ENCODE data around the gene AP1M1.

AP1M1 gene

GRCh38 chr19:16208847-16209665 lies 11.3 kb downstream of the AP1M1 start:
- no peak for DNase-seq

GRCh38 chr19:16210168-16210567 lies 12.5 kb downstream of the AP1M1 start:
- no peak for DNase-seq

GRCh38 chr19:16213076-16213475 lies 15.4 kb downstream of the AP1M1 start:
- DNase-seq, result no peak

GRCh38 chr19:16216744-16217670 lies 19.3 kb downstream of the AP1M1 start:
- no peak for DNase-seq

- no peak for DNase-seq
Observed at GRCh38 chr19:16217716-16218451, 20.2 kb downstream of the AP1M1 start.

- DNase-seq, result no peak
Observed at GRCh38 chr19:16218851-16219250, 21.1 kb downstream of the AP1M1 start.

- no peak for DNase-seq
Observed at GRCh38 chr19:16222806-16223205, 25.1 kb downstream of the AP1M1 start.

GRCh38 chr19:16223746-16224145 lies 26.0 kb downstream of the AP1M1 start:
- DNase-seq, result no peak

GRCh38 chr19:16224293-16225045 lies 26.8 kb downstream of the AP1M1 start:
- DNase-seq, result no peak

- DNase-seq, result no peak
Observed at GRCh38 chr19:16225279-16226183, 27.8 kb downstream of the AP1M1 start.

GRCh38 chr19:16226184-16226591 lies 28.5 kb downstream of the AP1M1 start:
- no peak for DNase-seq

GRCh38 chr19:16226878-16227836 lies 29.4 kb downstream of the AP1M1 start:
- DNase-seq, result no peak

- DNase-seq, result no peak
Observed at GRCh38 chr19:16227837-16228636, 30.3 kb downstream of the AP1M1 start.

- DNase-seq, result no peak
Observed at GRCh38 chr19:16228637-16229321, 31.1 kb downstream of the AP1M1 start.

GRCh38 chr19:16229322-16229641 lies 31.6 kb downstream of the AP1M1 start:
- no peak for DNase-seq

- DNase-seq, result no peak
Observed at GRCh38 chr19:16232127-16232526, 34.4 kb downstream of the AP1M1 start.

GRCh38 chr19:16232568-16232967 lies 34.9 kb downstream of the AP1M1 start:
- no peak for DNase-seq

- no peak for DNase-seq
Observed at GRCh38 chr19:16233081-16233776, 35.5 kb downstream of the AP1M1 start.

Data from stimulated activated CD4-positive, alpha-beta T cell treated with anti-CD3 and anti-CD28 coated beads, Interleukin-12 subunit alpha, Interleukin-12 subunit beta, amount 100 ng/mL, for 4 hours (primary cell).